GM10266 (cell line): ENCODE results near the gene POLR3E.
A peak's percentile ranks its signal among the peaks of the same experiment; 100 is the strongest.

Experiments used
- DNase-seq: peaks from one replicate; pipeline ENCODE4 v3.0.0; 2012; ENCODE audit errors: extremely low spot score
- TF ChIP-seq, protein P1 (sequence below): IDR thresholded peaks from 2 replicates; pipeline ENCODE4 v1.5.1; 2012; ENCODE audit warnings: mild to moderate bottlenecking, low read depth; ENCODE audit not compliant: control insufficient read depth, insufficient read depth; ENCODE audit errors: missing control alignments

POLR3E gene

DNA sequence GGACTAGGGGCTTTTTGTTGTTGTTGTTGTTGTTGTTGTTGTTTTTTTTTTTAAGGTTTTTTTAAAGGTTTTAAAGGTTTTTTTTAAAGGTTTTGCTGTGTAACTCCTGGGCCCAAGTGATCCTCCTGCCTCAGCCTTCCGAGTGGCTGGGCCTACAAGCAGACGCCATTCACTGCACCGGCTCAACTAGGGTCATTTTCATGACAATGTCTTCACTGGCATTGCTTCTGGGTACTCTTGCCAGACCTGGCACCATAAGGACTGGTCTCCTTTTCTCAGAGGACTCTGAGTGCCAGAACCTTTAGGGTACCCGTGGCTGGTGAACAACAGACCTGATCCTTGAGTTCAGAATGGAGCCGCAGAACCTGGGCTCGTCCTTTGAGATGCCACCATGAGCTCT is 20.4 kb downstream of the POLR3E start:
- TF ChIP-seq, protein P1, sequence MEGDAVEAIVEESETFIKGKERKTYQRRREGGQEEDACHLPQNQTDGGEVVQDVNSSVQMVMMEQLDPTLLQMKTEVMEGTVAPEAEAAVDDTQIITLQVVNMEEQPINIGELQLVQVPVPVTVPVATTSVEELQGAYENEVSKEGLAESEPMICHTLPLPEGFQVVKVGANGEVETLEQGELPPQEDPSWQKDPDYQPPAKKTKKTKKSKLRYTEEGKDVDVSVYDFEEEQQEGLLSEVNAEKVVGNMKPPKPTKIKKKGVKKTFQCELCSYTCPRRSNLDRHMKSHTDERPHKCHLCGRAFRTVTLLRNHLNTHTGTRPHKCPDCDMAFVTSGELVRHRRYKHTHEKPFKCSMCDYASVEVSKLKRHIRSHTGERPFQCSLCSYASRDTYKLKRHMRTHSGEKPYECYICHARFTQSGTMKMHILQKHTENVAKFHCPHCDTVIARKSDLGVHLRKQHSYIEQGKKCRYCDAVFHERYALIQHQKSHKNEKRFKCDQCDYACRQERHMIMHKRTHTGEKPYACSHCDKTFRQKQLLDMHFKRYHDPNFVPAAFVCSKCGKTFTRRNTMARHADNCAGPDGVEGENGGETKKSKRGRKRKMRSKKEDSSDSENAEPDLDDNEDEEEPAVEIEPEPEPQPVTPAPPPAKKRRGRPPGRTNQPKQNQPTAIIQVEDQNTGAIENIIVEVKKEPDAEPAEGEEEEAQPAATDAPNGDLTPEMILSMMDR, result no peak
- no peak for DNase-seq

DNA sequence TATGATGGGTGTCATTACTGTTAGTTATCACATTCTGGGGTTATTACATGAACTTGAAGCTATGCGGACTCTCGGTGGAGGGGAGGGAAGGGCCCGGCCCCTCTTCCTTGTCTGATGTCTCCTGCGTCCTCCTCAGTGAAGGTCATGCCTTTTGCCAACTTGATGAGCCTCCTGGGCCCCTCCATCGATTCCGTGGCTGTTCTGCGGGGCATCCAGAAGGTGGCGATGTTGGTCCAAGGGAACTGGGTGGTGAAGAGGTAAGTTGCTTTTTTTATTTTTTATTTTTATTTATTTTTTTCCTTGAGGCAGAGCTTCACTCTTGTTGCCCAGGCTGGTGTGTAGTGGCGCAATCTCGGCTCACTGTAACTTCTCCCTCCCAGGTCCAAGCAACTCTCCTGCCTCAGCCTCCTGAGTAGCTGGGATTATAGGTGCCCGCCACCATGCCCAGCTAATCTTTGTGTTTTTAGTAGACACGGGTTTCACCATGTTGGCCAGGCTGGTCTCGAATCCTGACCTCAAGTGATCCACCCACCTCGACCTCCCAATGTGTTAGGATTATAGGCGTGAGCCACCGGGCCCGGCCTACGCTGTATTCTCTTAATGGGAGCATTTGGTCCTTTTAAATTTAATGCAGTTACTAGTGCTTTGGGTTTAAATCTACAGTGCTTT is 21.6 kb downstream of the POLR3E start:
- TF ChIP-seq, protein P1, result peak; percentile 76
- DNase-seq, result peak; percentile 49

DNA sequence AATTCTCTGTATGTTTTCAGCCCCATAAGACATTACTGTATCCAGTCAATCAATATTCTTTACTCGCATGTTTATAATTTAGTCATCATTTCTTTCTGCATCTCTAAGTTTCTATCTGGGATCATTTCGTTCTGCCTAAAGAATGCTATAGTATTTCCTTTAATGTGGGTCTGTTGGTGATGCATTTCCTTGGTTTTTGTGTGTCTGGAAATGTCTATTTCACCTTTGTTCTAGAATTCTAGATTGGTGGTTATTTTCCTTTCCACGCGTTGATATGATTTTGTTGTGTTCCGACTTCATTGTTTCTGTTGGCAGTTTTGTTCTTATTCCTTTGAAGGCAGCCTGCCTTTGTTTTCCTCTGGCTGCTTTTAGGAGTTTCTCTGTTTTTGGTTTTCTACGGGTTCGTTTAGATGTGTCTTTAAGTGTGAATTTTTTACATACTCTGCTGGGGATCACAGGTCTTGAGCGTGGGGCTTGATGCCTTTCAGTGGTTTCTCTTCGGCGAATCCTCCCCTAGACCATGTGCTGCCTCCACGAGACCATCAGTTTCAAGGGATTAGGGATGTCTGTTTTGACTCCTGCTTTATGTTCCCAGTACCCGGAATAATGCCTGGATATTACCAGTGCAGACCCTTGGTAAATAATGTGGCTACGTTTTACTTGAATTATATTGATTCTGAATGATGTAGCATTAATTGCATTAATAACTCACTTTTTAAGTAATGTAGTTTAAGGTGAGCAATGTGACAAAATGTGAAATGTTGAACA is 23.5 kb downstream of the POLR3E start:
- TF ChIP-seq, protein P1, result peak; percentile 17
- DNase-seq, result no peak

DNA sequence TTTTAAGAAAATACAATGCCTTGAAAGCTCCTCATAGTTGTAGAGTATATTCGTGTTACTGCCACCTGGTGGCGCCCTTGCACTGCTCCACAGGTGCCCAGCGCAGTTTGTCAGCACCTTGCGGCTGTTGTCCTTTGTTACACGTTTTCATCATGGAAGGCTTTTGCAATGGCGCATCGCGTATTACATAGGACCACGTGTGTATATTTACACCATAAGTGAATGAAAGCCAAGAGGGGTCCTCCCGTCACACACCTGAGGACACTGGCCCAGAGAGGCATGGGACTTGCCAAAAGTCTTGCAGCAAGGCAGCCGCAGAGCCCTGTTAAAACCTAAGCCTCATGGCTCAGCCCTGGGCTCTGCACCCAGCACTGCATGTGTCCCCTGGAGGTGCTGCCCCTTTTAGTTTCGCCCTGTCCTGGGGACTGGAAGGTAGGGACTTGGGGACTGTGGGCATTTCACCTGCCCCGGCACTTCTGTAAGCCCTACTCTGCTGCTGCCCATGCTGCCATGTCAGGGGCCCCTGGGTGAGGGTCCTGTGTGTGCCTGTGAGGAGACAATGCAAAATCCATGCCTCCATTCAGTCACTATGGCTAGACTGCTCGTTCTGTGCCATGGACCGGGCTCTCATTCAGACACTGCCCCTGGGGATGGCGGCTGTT is 24.3 kb downstream of the POLR3E start:
- DNase-seq, result peak; percentile 86
- TF ChIP-seq, protein P1, result peak; percentile 87

DNA sequence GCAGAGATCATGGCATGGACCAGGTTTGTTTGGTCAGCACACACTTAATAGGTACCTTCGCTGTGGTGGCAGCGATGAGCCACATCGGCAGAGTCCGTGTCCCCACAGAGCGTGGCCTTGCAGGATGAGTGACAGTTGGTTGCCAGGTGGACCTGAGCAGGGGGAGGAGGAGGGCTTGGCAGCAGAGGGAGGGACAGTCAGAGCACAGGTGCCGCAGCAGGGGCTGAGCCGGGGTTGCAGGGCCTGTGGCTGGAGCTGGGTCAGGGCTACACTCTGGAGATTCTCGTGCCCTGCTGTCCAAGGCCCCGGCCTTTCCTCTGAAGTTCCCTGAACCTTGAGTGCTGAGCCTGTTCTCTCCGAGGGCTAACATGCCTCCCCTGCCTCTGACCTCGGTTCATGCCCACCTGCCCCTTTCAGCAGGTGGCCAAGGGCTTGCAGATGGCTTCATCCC is 24.8 kb downstream of the POLR3E start:
- TF ChIP-seq, protein P1, result no peak
- DNase-seq, result no peak

DNA sequence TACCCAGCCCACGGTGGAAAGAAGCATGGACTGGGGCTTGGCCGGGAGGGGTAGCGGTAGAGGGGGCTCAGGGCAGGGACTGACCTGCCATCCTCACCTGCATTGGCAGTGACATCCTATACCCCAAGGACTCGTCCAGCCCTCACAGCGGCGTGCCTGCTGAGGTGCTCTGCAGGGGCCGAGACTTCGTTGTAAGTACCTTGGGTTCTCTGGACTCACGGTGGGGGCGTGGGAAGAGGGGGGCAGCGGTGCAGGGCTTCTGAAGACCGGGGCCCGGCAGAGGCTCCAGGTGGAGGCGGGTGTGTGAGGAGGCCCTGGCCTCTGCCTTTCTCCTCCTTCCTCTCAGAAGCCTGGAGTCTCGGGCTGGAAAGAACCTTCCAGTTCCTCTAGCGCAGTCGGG is 25.5 kb downstream of the POLR3E start:
- DNase-seq, result no peak
- TF ChIP-seq, protein P1, result no peak
